Keratinocyte (primary cell): ENCODE results near the gene ENTPD8.

ENCODE experiments used
- CTCF ChIP-seq, 3 experiments: IDR thresholded peaks in 1 of 3; conservative IDR thresholded peaks in 1 of 3; optimal IDR thresholded peaks in 1 of 3; 2 replicates in 2 of 3; 3 replicates in 1 of 3; pipeline versions ENCODE3 to v1.5.1; 2011; ENCODE audit warnings: low read length in 3 of 3, mild to moderate bottlenecking in 3 of 3, moderate library complexity in 2 of 3, control low read depth in 1 of 3, inconsistent platforms in 1 of 3; ENCODE audit not compliant: insufficient read depth in 2 of 3; ENCODE audit errors: extremely low read depth in 1 of 3
- EZH2 ChIP-seq: IDR thresholded peaks from one replicate; pipeline ENCODE4 v1.6.1; 2012; ENCODE audit warnings: inconsistent platforms, mild to moderate bottlenecking, low read length, moderate library complexity

GRCh38 chr9:137467896-137468295, 26.7 kb upstream of the ENTPD8 start:
- TF ChIP-seq CTCF (optimal IDR thresholded peaks at IDR 0.05 in 1 of 3, IDR thresholded peaks at IDR 0.05 in 1 of 3, conservative IDR thresholded peaks at IDR 0.05 in 1 of 3; ENCODE audit: extremely low read depth in 1 of 3, insufficient read depth in 2 of 3, low read length in 3 of 3) (no peak), EZH2 (no peak)
